NOMO-1 treated with dmso at 0.1 percent for 144 hours (cell line): ENCODE measurements around the gene AQP11.
"Not testable (repeated sequence)": the region's sequence is repeated elsewhere in the genome, so short reads cannot be mapped to it uniquely, and the experiment has no call there.

Source experiments
- DNase-seq: peaks from one replicate; lab custom pipeline; 2025; ENCODE audit not compliant: unreplicated experiment; lab: John Stamatoyannopoulos, UW

Gene AQP11, protein sequence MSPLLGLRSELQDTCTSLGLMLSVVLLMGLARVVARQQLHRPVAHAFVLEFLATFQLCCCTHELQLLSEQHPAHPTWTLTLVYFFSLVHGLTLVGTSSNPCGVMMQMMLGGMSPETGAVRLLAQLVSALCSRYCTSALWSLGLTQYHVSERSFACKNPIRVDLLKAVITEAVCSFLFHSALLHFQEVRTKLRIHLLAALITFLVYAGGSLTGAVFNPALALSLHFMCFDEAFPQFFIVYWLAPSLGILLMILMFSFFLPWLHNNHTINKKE

DNA sequence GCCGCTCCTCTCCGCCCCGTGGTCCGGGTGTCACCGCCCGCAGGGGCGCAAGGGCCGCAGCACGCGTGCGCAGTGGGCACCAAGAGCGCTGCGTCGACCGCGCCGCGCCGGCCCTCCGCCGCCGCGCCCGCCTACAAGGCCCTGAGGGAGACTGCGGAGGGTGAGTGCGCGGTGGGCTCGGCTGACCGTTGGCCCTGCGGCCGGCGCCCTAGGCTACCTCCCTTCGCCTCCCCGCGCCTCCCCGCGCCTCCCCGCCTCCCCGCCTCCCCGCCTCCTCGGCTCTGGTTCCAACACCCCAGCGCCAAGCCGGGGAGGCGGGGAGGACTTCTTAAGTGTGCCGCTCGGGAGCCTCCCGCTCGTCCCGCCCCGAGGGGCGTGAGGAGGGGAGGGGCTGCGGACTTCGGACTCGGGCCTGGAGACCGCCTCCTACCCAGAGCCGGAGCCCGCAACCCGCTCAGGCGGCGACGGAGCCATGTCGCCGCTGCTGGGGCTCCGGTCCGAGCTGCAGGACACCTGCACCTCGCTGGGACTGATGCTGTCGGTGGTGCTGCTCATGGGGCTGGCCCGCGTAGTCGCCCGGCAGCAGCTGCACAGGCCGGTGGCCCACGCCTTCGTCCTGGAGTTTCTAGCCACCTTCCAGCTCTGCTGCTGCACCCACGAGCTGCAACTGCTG lies at the start of gene AQP11:
TSS of gene AQP11 (plus strand) at position 433 of the 673 bp plus-strand sequence. CDS start at position 473, 40 bp downstream.
- DNase-seq, result peak; percentile 68

DNA sequence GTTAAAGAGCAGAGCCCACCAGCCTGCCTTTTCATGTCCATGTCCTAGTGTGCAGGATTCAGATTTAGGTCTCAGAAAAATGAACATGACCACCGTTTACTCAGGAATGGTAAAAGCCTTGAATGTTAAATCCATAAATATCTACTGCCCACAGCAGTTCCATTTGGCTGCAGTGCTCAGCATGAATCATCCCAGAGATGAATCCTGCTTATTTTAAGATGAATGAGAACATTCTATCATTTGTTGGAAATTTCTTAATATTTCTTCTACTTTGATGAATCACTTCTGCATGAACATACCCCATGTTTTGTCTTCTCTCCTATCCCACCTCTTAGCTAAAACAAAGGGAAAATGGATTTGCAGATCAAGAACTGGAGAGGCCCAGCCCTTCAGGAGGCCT lies 47.5 kb upstream of the AQP11 start:
- DNase-seq, result no peak

DNA sequence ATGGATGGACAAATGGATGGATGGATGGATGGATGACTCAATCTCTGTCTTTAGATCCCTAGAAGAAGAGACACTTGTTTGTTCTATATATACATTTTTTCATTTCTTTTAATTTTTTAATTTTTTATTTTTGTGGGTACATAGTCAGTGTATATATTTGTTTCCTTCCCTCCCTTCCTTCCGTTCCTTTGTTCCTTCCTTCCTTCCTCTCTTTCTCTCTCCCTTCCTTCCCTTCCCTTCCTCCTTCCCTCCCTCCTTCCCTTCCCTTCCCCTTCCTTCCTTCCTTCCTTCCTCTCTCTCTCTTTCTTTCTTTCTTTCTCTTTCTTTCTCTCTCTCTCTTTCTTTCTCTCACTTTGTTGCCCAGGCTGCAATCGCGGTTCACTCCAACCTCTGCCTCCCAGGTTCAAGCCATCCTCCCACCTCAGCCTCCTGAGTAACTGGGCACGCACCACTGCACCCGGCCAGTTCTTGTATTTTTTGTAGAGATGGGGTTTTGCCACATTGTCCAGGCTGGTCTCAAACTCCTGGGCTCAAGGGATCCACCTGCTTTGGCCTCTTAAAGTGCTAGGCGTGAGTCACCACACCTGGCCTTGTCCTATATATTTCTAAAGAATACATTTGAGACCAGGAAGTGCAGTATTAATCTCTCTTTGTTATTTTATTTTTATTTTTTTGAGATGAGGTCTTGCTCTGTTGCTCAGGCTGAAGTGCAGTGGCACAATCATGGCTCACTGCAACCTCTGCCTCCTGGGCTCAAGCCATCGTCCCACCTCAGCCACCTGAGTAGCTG lies 42.5 kb upstream of the AQP11 start:
- DNase-seq, result no peak

DNA sequence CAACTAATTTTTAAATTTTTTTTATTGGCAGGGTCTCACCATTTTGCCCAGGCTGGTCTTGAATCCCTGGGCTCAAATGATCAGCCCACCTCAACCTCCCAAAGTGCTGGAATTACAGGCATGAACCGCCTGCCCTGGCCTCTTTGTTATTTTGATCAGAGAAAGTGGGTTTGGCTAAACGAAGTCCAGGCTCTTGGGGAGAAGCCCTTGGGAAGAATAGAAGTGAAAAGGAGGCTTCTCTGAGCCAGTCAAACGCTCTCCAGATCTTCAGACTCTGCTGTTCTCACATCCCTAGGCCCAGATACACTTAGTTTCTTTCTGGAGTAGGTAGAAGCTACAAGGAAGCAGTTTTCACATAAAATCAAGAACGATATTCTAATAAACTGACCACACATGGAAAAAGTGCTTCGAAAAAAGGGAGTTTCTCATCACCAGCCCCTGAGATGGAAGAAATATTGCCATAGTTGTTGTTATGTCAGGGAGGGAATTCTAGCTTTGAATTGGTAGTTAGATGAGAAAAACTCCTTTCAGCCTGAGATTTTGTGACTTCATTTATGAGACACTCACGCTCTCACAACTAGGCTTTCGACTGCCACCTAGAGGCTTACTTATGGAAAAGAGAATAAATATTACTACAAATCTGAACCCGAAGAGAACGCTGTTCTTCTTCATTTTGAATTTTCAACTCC lies 41.7 kb upstream of the AQP11 start:
- peak; percentile 46 for DNase-seq

DNA sequence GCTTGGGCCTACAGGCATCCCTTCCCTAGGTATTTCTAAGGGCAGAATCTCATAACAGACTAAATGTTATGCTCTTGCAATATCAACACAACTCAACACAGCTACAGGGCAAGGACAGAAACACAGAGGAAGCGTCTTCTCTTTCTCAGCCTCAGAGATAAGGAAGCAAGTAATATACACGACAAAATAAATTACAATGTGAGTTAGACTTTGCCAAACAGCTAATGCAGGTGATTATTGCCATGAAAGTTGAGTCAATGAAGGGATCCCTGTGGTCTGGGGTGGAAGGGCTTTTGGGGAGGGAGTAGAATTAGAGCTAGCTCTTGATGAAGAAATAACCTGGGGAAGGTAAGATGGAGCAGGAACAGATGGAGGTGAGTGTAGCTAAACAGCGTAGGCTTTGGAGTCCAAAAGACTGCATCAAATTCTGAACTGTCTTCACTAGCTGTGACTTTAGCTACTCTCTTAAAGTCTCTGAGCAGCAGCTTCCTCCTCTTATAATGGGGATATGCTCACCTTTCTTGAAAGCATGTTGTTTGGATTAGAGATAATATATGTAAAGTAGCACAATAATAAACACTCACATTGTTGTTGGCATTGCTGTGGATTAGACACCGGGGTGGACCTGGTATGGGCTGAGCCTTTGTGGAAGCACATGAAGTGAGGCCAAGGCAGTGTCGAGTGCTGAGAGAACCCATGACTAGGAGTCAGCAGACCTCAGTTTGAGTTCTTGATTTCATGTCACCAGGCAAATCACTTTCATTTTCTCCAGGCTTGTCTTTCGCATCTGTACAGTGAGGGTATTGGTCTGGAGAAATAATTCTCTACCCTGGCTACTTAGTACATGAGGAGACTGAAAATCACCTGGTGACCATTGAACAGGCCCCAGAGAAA lies 41.0 kb upstream of the AQP11 start:
- no peak for DNase-seq

DNA sequence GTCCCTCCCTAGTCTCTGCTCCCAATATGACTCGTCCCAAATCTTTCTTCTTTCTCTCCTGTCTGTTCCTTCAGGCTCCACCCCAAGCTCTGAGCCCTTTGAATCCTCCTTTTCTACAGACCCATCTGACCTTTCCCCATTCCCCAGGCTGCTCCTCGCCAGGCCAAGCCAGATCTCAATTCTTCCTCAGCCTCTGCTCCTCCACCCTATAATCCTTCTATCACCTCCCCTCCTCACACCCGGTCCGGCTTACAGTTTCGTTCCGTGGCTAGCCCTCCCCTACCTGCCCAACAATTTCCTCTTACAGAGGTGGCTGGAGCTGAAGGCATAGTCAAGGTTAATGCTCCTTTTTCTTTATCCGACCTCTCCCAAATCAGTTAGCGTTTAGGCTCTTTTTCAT lies 38.3 kb upstream of the AQP11 start:
- not testable (repeated sequence) for DNase-seq

DNA sequence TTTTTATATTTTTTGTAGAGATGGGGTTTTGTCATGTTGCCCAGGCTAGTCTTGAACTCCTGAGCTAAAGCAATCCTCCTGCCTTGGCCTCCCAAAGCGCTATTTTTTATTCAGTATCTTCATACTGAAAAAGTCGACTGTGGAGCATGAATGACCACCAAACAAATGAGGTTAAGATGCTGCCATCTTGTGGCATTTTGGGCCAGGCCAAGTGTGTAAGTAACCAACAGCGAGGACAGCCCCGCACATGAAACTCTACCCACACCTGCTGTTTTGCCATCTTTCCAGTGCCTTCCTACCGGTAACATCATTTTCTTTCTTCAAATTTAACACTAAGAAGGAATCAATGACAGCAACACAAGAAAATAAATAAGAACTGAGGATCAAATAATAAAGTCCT lies 32.2 kb upstream of the AQP11 start:
- peak; percentile 32 for DNase-seq

DNA sequence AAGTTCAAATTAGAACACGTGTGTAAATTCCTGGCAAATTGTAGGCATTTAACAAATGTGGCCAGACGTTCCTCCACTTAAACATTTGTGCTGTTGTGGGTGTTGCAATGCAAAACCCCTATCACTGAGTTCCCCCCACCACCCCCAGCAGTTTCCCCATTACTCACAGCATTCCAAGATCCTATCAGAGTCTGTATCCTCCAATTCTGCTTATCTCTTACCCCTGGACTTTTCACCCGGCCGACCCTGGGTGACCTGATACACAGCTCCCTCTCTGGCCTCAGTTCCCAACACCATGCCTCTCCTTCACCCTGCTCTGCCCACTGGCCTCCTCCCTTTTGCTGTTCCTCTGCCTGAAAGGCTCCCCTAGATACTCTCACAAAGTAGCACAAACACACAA lies 31.4 kb upstream of the AQP11 start:
- no peak for DNase-seq

DNA sequence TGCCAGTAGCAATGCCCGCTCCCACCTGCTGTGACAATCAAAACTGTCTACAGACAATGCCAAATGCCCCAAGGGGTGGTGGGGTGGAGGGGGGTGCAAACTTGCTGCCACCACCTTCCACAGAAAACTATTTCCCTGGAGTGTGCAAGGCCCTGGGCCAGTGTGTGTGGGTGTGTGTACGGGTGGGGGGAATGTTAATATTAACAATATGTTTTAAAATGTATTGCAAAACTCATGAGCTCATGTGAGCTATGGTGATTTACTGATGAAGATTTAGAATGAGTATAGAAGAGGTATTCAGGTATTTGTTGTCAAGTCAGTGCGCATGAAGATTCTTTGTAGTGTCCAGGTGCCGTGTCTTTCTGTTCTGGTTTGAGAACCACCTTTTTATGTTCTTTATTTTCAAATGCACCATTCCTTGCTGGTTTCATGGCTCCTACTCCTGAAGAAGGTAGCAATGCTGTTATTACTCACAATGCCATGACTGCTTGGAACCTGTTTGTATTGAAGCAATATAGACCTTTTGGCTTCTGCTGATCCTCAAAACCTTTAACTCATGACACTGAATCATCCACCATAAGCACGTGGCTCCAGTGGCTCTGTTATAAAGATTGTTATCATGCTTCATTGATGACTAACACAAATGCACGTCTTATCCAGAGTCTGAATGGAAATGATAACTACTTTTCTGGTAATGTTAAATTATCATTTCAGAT lies 29.9 kb upstream of the AQP11 start:
- DNase-seq, result no peak

DNA sequence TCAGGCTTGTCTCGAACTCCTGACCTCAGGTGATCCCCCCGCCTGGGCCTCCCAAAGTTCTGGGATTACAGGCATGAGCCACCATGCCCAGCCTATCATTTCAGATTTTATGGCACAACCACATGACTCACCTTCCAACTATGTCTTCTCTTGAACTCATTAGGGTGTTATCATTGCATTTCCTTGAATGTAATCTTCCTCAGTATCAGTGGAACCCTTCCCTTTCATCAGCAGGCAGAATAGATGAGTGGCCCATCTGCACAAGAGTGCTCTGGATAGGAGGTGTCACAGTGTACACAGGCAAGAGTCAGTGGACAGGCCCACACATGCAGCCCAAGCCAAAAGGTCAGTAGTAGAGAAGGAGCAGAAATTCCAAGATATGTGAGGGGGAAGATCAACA lies 29.1 kb upstream of the AQP11 start:
- DNase-seq, result no peak

DNA sequence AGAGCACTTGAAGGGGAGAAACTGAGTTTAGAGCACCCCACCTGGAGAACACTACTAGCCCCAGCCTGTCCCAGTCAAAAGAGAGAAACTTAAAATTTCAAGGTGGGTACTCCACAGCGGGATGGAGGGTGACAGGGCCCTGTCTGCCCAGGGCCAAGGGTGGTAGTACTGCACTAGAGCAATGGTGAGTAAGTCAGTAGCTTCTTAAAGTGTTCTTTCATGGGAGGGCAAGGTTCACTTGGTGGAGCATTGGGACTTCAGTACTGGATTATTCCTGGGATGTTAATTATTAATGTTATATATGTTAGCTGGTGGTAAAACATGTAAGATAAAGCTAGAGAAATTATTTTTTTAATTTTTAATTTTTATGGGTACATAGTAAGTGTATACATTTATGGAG lies 28.5 kb upstream of the AQP11 start:
- no peak for DNase-seq

DNA sequence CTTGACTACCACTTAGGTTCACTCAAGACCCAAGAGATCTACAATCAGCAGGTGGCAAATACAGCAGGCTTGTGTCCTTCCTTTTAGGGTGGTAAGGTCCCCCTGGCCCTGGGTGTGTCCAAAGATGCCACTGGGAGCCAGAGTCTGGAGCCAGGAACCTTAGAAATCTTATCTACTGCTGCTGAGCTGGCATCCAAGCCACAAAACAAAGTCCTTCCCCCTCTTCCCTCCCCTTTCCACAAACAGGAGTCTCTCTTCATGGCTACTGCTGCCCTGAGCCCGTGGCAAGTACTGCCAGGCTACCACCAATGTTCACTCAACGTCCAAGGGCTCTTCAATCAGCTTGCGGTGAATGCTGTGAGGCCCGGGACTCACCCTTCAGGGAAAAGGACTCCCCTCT lies 21.4 kb upstream of the AQP11 start:
- DNase-seq, result no peak

DNA sequence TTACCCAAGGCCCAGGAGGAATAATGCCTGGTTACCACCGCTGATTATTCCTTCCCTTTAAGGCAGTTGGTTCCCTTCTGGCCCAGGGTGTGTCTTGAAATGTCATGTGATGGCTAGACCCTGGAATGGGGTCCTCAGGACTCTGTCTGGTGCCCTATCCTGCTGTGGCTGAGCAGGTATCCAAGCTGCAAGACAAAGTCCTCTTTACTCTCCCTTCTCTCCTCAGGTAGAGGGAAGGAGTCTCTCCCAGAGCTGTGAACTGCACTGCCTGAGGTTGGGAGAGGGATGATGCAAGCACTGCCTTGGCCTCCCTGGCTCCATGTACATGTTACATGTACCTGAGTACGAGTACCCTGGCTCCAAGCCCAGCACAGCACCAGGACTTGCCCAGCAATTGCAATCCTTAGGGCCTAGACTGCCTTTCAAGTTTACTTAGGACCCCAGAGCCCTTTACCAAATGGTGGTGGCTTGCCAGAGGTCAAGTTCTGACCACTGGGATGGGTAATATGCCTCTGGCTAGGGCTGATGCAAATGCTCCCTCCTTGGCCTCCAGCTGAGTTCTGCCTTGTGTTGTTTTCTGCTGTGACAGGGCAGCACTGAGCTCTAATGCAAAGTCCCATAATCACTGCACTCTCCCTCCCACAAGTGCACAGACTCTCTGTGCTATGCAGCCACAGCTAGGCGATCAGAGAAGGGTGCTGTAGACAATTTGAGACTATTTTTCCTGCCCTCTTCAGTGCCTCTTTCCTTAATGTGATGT lies 20.7 kb upstream of the AQP11 start:
- no peak for DNase-seq

DNA sequence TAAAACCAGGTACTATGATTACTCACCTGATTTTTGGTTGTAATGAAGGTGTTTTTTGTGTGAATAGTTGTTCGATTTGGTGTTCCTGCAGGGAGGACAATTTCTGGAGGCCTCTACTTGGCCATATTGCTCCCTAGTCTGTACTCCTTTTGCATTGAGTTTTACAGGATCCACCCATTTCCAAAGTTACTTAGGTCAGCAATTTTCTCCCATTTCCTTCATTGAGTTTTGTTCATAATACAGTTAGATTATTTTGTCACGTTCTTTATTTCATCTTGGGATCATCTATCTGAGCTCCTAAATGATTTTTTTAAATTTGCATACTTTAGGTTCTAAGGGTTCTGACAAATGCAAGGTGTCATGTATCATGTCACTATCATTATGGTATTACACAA lies 20.1 kb upstream of the AQP11 start:
- DNase-seq, result no peak

DNA sequence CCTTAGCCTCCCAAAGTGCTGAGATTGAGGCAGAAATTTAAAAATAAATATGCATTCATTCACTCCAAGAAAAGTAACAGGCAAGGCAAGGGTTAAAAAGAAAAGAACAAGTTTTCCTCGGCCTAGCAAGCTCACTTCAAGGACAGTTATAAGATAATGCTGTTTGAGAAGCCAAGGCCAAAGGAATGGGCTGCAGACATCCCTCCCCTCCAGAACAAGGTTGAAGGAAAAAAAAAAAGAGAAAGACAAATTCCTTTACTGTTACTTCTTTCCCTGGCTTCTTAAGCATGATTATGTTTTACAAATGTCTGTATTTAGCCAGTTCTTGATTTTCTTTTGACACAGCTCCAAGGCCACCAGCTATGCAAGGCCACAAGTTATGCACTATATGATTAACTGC lies 18.9 kb upstream of the AQP11 start:
- DNase-seq, result not testable (repeated sequence)

DNA sequence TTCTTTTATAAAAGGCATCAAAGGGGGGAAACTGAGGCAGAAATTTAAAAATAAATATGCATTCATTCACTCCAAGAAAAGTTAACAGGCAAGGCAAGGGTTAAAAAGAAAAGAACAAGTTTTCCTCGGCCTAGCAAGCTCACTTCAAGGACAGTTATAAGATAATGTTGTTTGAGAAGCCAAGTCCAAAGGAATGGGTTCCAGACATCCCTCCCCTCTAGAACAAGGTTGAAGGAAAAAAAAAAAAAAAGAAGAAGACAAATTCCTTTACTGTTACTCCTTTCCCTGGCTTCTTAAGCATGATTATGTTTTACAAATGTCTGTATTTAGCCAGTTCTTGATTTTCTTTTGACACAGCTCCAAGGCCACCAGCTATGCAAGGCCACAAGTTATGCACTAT lies 14.3 kb upstream of the AQP11 start:
- DNase-seq, result not testable (repeated sequence)

DNA sequence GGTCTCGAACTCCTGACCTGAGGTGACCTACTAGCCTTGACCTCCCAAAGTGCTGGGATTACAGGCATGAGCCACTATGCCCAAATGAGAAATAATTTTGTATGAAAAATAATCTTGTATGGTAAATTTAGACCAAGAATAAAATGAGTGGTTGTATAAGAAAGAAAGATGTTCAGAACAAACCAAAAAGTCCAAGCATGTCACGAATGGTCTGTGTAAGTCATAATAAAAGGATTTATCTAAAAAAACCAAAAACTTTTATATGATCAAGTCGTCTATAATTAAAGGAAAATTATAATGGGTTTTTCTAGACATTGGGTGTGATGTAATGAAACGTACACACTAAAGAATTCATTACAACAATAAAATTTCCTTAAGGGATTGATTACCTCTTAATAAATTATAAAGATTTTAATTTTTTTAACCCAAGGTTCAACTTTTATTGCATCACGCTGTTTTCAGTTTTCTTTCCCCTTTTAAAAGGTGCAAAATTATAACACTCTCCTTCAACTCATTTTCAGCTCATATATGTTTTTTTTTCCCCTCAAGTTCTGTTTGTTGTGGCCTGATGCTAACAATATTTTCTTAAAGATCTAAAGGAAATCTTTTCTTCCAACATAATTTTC lies 8.9 kb upstream of the AQP11 start:
- DNase-seq, result no peak

DNA sequence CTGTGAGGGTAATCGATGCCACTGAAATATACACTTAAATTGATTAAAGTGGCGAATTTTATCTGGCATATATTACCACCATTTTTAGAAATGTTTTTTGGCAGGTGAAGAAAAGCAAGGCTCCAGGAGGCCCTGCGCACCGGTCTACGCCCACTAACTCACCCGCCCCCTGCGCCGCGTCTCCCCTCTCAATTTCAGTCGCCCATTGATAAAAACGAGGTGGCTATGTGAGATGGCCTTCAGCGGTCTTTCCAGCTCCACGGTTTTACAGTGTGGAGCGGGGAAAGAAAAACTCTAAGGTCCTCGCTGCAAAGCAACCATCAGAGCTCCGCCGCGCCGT lies 602 bp upstream of the AQP11 start:
- no peak for DNase-seq
